Ishikawa (cell line): ENCODE measurements around the gene CFAP68.

Experiments used
- EP300 ChIP-seq: IDR thresholded peaks from 2 replicates; pipeline ENCODE4 v1.6.1; 2012; ENCODE audit warnings: borderline replicate concordance
- REST ChIP-seq: IDR thresholded peaks from 2 replicates; pipeline ENCODE4 v1.6.1; 2012; ENCODE audit warnings: low read depth, mild to moderate bottlenecking
- ZBTB7A ChIP-seq: IDR thresholded peaks from 2 replicates; pipeline ENCODE4 v1.6.1; 2012; ENCODE audit warnings: low read depth

GRCh38 chr11:111910676-111911562 lies 31.6 kb downstream of the CFAP68 start:
- no peak for TF ChIP-seq EP300
- TF ChIP-seq ZBTB7A: no peak
- no peak for TF ChIP-seq REST
